Ishikawa (cell line): ENCODE measurements around the gene GAMT.

Experiments used
- CEBPB ChIP-seq: IDR thresholded peaks from 2 replicates; pipeline ENCODE4 v1.6.1; 2012
- CREB1 ChIP-seq: IDR thresholded peaks from 2 replicates; pipeline ENCODE4 v1.6.1; 2012; ENCODE audit warnings: low read depth
- EGR1 ChIP-seq: IDR thresholded peaks from 2 replicates; pipeline ENCODE4 v1.6.1; 2012
- EP300 ChIP-seq: IDR thresholded peaks from 2 replicates; pipeline ENCODE4 v1.6.1; 2012; ENCODE audit warnings: borderline replicate concordance
- FOXM1 ChIP-seq: IDR thresholded peaks from 2 replicates; pipeline ENCODE4 v1.6.1; 2012; ENCODE audit warnings: low read depth, borderline replicate concordance
- MAX ChIP-seq: IDR thresholded peaks from 2 replicates; pipeline ENCODE4 v1.6.1; 2012
- NFIC ChIP-seq: IDR thresholded peaks from 2 replicates; pipeline ENCODE4 v1.6.1; 2012
- RAD21 ChIP-seq: IDR thresholded peaks from 2 replicates; pipeline ENCODE4 v1.6.1; 2012; ENCODE audit warnings: low read depth
- TAF1 ChIP-seq: IDR thresholded peaks from 2 replicates; pipeline ENCODE4 v1.6.1; 2012; ENCODE audit warnings: low read depth, mild to moderate bottlenecking
- TCF12 ChIP-seq: IDR thresholded peaks from 2 replicates; pipeline ENCODE4 v1.6.1; 2012; ENCODE audit warnings: low read depth
- TEAD4 ChIP-seq: IDR thresholded peaks from 2 replicates; pipeline ENCODE4 v1.6.1; 2012
- YY1 ChIP-seq: IDR thresholded peaks from 2 replicates; pipeline ENCODE4 v1.6.1; 2012; ENCODE audit warnings: low read depth
- ZBTB7A ChIP-seq: IDR thresholded peaks from 2 replicates; pipeline ENCODE4 v1.6.1; 2012; ENCODE audit warnings: low read depth
- TF ChIP-seq, protein P1 (sequence below): IDR thresholded peaks from 2 replicates; pipeline ENCODE4 v1.6.1; 2012; ENCODE audit warnings: low read depth, mild to moderate bottlenecking
- TF ChIP-seq, protein P2 (sequence below): IDR thresholded peaks from 2 replicates; pipeline ENCODE4 v1.6.1; 2012

Gene GAMT

DNA sequence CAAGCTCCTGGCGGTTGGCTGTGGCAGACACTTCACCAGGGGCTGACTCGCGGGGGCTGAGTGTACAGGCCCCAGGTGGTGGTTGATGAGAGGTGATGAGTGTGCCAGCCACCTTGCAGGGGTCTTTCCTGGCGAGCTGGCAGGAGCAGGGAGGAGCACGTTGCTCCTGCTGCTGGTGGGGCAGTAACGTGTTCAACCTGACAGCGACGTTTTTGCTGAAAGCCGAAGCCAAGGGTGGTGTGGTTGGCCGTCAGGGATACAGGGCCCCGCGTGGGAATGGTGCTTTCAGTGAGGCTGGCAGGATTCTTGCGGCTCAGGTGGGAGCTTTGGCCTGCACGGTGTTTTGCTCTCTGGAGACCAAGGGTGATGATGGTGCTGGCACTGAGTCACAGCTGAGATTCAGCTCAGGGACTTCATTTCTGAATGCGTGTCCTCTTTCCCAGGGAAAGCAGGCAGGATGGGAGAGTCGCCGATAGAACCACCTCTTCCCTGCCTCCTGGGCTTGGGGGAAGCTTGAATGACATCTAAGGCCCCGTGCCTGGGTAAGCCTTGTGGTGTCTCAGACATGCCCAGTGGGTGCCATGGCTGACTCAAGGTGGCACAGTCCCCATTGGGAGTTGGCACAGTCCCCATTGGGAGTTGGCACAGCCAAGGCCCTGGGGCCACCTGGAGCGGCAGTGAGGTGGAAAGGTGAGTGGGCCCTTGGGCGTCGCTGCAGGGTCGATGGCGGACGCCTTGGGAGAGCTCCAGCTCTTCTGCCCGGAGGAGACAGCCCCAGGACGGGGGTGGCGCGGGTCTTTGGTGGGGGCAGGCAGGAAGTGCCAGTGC, 14.9 kb upstream of the GAMT start:
- TF ChIP-seq TAF1, result no peak
- TF ChIP-seq CREB1, result no peak
- no peak for TF ChIP-seq EGR1
- TF ChIP-seq, protein P1, sequence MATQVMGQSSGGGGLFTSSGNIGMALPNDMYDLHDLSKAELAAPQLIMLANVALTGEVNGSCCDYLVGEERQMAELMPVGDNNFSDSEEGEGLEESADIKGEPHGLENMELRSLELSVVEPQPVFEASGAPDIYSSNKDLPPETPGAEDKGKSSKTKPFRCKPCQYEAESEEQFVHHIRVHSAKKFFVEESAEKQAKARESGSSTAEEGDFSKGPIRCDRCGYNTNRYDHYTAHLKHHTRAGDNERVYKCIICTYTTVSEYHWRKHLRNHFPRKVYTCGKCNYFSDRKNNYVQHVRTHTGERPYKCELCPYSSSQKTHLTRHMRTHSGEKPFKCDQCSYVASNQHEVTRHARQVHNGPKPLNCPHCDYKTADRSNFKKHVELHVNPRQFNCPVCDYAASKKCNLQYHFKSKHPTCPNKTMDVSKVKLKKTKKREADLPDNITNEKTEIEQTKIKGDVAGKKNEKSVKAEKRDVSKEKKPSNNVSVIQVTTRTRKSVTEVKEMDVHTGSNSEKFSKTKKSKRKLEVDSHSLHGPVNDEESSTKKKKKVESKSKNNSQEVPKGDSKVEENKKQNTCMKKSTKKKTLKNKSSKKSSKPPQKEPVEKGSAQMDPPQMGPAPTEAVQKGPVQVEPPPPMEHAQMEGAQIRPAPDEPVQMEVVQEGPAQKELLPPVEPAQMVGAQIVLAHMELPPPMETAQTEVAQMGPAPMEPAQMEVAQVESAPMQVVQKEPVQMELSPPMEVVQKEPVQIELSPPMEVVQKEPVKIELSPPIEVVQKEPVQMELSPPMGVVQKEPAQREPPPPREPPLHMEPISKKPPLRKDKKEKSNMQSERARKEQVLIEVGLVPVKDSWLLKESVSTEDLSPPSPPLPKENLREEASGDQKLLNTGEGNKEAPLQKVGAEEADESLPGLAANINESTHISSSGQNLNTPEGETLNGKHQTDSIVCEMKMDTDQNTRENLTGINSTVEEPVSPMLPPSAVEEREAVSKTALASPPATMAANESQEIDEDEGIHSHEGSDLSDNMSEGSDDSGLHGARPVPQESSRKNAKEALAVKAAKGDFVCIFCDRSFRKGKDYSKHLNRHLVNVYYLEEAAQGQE, result no peak
- no peak for TF ChIP-seq EP300
- no peak for TF ChIP-seq YY1
- no peak for TF ChIP-seq ZBTB7A
- no peak for TF ChIP-seq FOXM1
- TF ChIP-seq RAD21, result no peak
- TF ChIP-seq NFIC, result no peak
- no peak for TF ChIP-seq MAX
- TF ChIP-seq TEAD4, result no peak
- no peak for TF ChIP-seq TCF12
- TF ChIP-seq, protein P2, sequence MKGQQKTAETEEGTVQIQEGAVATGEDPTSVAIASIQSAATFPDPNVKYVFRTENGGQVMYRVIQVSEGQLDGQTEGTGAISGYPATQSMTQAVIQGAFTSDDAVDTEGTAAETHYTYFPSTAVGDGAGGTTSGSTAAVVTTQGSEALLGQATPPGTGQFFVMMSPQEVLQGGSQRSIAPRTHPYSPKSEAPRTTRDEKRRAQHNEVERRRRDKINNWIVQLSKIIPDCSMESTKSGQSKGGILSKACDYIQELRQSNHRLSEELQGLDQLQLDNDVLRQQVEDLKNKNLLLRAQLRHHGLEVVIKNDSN, result no peak
- no peak for TF ChIP-seq CEBPB

DNA sequence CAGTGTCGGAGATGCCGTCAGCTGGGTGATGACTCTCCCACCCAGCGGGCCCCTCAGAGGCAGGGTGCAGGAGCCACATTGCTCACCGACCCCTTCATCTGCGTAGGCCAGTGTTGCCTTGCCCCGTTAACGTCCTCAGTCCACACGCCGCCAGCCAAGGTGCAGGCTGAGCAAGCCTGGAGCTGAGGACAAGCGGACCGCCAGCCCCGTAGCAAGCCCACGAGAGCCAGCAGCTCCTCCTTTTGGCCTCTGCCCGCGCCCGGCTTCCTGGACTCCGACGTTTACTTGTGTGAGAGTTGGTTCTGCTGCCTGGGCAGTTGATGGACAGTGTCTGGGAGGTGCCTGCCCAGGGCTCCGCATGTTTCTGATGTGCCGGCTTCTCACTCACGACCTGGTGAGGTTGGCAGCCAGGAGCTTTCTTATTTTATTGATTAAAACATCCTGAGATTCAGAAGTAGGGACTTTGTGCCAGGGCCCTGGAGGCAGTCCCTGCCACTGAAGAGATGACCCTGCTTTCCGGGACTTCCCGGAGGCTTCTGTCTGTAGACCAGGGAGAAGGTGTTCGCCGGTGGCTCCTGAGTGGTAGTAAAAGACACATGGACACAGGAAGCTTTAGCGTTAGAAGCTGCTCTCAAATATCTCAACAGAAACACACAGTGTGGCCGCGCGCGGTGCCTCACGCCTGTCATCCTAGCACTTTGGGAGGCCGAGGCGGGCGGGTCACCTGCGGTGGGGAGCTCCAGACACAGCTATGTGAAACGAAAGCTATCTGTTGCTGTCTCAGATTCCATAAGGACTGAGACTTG, 11.9 kb upstream of the GAMT start:
- TF ChIP-seq EP300, result no peak
- no peak for TF ChIP-seq TCF12
- no peak for TF ChIP-seq TAF1
- TF ChIP-seq, protein P2, result no peak
- TF ChIP-seq CREB1, result no peak
- TF ChIP-seq MAX, result no peak
- TF ChIP-seq EGR1, result no peak
- TF ChIP-seq ZBTB7A, result no peak
- no peak for TF ChIP-seq FOXM1
- TF ChIP-seq CEBPB, result no peak
- no peak for TF ChIP-seq YY1
- TF ChIP-seq, protein P1, result no peak
- TF ChIP-seq TEAD4, result no peak

DNA sequence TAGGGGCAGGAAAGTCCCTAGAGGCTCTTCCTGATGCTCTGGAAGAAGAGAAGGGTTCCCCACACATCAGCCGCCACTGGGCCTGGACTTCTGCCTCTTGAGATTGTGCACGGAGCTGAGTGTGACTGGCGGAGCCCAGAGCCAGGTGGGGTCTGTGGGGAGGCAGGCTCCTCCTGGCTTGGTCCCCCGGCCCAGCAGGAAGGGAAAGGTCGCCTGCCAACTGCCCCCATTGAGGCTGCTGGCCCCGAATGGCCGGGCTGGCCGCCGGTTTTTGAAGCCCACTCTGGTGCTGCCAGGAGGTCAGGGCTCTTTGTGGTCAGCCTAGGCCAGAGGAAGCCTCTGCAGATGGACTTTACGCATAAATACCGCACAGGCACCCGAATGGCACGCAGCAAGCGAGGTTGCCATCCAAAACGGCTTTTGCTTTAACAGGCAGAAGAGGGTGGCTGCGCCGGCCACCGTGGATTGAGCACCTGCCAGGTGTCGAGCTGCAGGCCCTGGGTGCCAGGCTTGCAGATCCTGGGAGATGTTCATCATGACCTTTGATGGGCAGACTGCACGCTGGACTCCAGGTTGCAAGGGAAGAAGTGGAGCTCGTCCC, 11.1 kb upstream of the GAMT start:
- TF ChIP-seq FOXM1 (no peak), TCF12 (no peak), ZBTB7A (no peak), TEAD4 (no peak), MAX (no peak), CEBPB (no peak), YY1 (no peak), EP300 (no peak), RAD21 (no peak), TAF1 (no peak)
- TF ChIP-seq, protein P2, result no peak
